H1 (cell line): ENCODE results near the gene MEIS2. TPM values are rescaled to one million over a fixed set of nuclear protein-coding genes. Genes with fewer than 3 reads are reported as not detected.

Experiments
- SIN3A ChIP-seq, 2 experiments: IDR thresholded peaks in 1 of 2; conservative IDR thresholded peaks in 1 of 2; 2 replicates each; pipeline ENCODE4 v1.6.1; 2011 to 2012; ENCODE audit warnings: low read length in 2 of 2, improper control_type of control experiment in 1 of 2, low read depth in 1 of 2, mild to moderate bottlenecking in 1 of 2
- polyA plus RNA-seq, 7 experiments: library from polyadenylated mRNA; depleted of rRNA in 3 of 7; stranded (reverse) in 5 of 7; unstranded in 2 of 7; fragments of >200 nt in 5 of 7; fragments of 200-250 nt in 2 of 7; gene quantifications; 1 replicate in 5 of 7; 2 replicates in 1 of 7; 4 replicates in 1 of 7; pipeline versions ENCODE4 v1.2.1 to v1.2.3, GENCODE V29; 2011 to 2013; ENCODE audit warnings: missing spikeins in 2 of 7, mixed read lengths in 2 of 7
- total RNA-seq: library from RNA; stranded (reverse); fragmentation: NEBNext Ultra II Directional; extraction: Animal tissue kit (Norgen Biotek cat#: 25700); gene quantifications from 2 replicates; pipeline ENCODE4 v1.2.1, GENCODE V29; 2021

MEIS2 gene
- total and polyA plus RNA-seq, 2 of the 8 experiments (the other 6 are each of a cell fraction or from before 2014, with no cell fraction given) = 0.22 to 1.2 TPM

DNA sequence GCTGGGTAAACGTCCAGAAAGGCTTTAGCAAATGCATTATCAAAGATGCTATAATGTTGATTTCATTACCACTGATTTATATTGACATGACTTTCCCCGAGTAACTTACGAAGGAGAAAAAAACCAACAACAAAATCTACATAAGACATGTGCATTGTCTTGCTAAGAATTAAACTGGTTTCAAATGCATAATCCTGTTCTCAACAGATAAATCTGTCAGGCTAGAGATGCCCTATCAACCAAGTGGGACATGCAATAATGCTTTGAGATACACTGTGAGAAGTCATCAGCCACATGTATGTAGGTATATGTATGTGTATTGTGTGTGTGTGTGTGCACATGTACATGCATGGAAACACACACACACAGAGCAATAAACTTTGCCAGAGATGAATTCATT, 195.6 kb downstream of the MEIS2 start (continued):
- no peak for TF ChIP-seq SIN3A (conservative IDR thresholded peaks at IDR 0.05 in 1 of 2, IDR thresholded peaks at IDR 0.05 in 1 of 2; ENCODE audit: low read depth in 1 of 2, low read length in 2 of 2)
